ENCODE data around the gene SLC22A25.

DNA sequence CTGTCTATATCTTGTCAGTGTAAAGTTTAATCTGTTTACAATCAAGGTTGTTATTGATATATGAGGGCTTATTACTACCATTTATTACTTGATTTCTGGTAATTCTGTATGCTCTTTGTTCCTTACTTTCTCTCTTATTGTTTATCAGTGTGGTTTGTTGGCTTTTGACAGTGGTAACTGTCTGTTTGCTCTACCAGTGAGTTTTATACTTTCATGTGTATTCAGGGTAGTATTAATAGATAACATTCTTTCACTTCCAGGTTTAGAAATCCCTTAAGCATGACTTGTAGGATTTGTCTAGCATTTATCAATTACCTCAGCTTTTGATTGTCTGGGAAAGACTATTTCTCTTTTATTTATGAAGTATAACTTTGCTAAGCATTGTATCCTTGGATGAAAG lies 37.5 kb upstream of the SLC22A25 start:
- TF ChIP-seq, protein P1, sequence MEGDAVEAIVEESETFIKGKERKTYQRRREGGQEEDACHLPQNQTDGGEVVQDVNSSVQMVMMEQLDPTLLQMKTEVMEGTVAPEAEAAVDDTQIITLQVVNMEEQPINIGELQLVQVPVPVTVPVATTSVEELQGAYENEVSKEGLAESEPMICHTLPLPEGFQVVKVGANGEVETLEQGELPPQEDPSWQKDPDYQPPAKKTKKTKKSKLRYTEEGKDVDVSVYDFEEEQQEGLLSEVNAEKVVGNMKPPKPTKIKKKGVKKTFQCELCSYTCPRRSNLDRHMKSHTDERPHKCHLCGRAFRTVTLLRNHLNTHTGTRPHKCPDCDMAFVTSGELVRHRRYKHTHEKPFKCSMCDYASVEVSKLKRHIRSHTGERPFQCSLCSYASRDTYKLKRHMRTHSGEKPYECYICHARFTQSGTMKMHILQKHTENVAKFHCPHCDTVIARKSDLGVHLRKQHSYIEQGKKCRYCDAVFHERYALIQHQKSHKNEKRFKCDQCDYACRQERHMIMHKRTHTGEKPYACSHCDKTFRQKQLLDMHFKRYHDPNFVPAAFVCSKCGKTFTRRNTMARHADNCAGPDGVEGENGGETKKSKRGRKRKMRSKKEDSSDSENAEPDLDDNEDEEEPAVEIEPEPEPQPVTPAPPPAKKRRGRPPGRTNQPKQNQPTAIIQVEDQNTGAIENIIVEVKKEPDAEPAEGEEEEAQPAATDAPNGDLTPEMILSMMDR (IDR thresholded peaks at IDR 0.05; ENCODE audit: poor library complexity, severe bottlenecking): no peak
- no peak for TF ChIP-seq EZH2 (IDR thresholded peaks at IDR 0.05; ENCODE audit: borderline replicate concordance, insufficient read depth, low read length, poor library complexity, severe bottlenecking)
- no peak for TF ChIP-seq MXI1 (conservative IDR thresholded peaks at IDR 0.05; ENCODE audit: poor library complexity, severe bottlenecking)
- no peak for TF ChIP-seq POLR2AphosphoS5 (IDR thresholded peaks at IDR 0.05)
- TF ChIP-seq, protein P2, sequence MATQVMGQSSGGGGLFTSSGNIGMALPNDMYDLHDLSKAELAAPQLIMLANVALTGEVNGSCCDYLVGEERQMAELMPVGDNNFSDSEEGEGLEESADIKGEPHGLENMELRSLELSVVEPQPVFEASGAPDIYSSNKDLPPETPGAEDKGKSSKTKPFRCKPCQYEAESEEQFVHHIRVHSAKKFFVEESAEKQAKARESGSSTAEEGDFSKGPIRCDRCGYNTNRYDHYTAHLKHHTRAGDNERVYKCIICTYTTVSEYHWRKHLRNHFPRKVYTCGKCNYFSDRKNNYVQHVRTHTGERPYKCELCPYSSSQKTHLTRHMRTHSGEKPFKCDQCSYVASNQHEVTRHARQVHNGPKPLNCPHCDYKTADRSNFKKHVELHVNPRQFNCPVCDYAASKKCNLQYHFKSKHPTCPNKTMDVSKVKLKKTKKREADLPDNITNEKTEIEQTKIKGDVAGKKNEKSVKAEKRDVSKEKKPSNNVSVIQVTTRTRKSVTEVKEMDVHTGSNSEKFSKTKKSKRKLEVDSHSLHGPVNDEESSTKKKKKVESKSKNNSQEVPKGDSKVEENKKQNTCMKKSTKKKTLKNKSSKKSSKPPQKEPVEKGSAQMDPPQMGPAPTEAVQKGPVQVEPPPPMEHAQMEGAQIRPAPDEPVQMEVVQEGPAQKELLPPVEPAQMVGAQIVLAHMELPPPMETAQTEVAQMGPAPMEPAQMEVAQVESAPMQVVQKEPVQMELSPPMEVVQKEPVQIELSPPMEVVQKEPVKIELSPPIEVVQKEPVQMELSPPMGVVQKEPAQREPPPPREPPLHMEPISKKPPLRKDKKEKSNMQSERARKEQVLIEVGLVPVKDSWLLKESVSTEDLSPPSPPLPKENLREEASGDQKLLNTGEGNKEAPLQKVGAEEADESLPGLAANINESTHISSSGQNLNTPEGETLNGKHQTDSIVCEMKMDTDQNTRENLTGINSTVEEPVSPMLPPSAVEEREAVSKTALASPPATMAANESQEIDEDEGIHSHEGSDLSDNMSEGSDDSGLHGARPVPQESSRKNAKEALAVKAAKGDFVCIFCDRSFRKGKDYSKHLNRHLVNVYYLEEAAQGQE (IDR thresholded peaks at IDR 0.05; ENCODE audit: borderline replicate concordance): no peak
- no peak for TF ChIP-seq SMC3 (conservative IDR thresholded peaks at IDR 0.05; ENCODE audit: poor library complexity)
- no peak for TF ChIP-seq EP300 (conservative IDR thresholded peaks at IDR 0.05; ENCODE audit: poor library complexity, severe bottlenecking)
- TF ChIP-seq RAD21 (conservative IDR thresholded peaks at IDR 0.05): no peak

All from neural cell (in vitro differentiated cells).